Measurements from ENCODE around the gene DMD. TPM values are rescaled to one million over a fixed set of nuclear protein-coding genes. Genes with fewer than 3 reads are reported as not detected.

Gene DMD
- total and polyA plus RNA-seq, 2 of the 8 experiments (the other 6 are each of a cell fraction or from before 2014, with no cell fraction given), result 4.8 to 7.4 TPM

DNA sequence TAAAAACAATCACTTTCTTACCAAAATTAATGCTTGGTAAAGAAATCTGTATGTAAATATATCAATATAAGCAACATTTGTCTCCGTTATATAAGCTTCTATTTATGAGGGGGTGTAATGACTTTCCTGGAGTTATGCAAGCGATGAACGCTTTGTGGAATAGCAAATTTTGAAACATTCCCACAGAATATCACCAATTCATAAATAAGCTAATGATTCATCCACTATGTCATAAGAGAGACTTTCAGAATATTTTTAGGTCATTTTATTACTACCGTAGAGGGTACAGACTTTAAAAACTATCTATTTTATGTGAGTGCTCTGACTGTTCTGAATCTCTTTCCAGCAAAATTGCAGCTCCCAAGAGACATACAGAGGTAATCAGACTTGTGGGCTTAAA lies 1960.0 kb downstream of the DMD start (continued):
- TF ChIP-seq POLR2A (IDR thresholded peaks at IDR 0.05; ENCODE audit: control extremely low read depth in 1 of 2, low read depth in 2 of 2, low read length in 2 of 2) (no peak), BCL11A (IDR thresholded peaks at IDR 0.05; ENCODE audit: low read depth in 2 of 2, low read length in 2 of 2) (no peak), HDAC6 (IDR thresholded peaks at IDR 0.05; ENCODE audit: low read depth, low read length) (no peak), CEBPB (IDR thresholded peaks at IDR 0.05; ENCODE audit: low read depth, low read length) (no peak), CBX8 (IDR thresholded peaks at IDR 0.05; ENCODE audit: borderline replicate concordance, low read depth, low read length) (no peak)

Data from H1 (cell line).